ENCODE results near the gene GPR83.

DNA sequence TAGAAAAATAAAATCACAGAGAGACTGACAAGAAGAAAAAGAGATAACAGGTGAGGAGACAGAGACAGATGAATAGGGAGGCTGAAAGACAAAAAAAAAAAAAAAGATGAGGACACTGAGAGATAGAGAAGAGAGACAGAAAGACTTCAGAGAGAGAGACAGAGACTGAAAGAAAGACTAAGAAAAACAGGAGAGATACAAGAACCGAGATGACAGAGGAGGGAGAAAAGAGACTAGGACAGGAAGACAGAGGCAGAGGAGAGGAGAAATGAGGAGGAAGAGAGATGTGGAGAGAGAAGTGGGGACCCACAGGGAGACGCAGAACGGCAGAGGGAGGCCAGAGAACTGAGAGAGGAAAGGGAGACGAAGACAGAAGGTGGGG lies 771 bp downstream of the GPR83 start:
- TF ChIP-seq ZBTB7A (IDR thresholded peaks at IDR 0.05; ENCODE audit: low read depth) = no peak
- no peak for TF ChIP-seq FOXM1 (IDR thresholded peaks at IDR 0.05; ENCODE audit: borderline replicate concordance, low read depth)
- TF ChIP-seq RAD21 (IDR thresholded peaks at IDR 0.05; ENCODE audit: low read depth) = no peak
